H9 (cell line): ENCODE measurements around the gene TOMM7. TPM values are rescaled to one million over a fixed set of nuclear protein-coding genes. Genes with fewer than 3 reads are reported as not detected.

Experiments used
- DNase-seq: peaks from one replicate; pipeline ENCODE4 v3.0.0-alpha.2; 2017
- H2AFZ ChIP-seq: one replicate; pipeline ENCODE4 v1.6.1; 2013; ENCODE audit warnings: mild to moderate bottlenecking, low read length, control low read depth, moderate library complexity
- H2AK5ac ChIP-seq: 2 replicates; pipeline ENCODE4 v1.6.1; 2013; ENCODE audit warnings: low read length, control low read depth, mixed read lengths; ENCODE audit not compliant: insufficient read length
- H2BK120ac ChIP-seq: one replicate; pipeline ENCODE4 v1.6.1; 2013; ENCODE audit warnings: low read depth, mild to moderate bottlenecking, low read length, control low read depth, inconsistent platforms; ENCODE audit not compliant: poor library complexity, severe bottlenecking
- H2BK12ac ChIP-seq: 2 replicates; pipeline ENCODE4 v1.6.1; 2013; ENCODE audit warnings: low read length, control low read depth, mixed read lengths, low read depth; ENCODE audit not compliant: insufficient read length
- H2BK15ac ChIP-seq: 2 replicates; pipeline ENCODE4 v1.6.1; 2013; ENCODE audit warnings: low read depth, low read length, control low read depth
- H2BK20ac ChIP-seq: one replicate; pipeline ENCODE4 v1.6.1; 2013; ENCODE audit warnings: low read depth, mild to moderate bottlenecking, low read length, control low read depth, inconsistent platforms; ENCODE audit not compliant: poor library complexity, severe bottlenecking
- H2BK5ac ChIP-seq: 2 replicates; pipeline ENCODE4 v1.6.1; 2013; ENCODE audit warnings: low read length, control low read depth, mixed read lengths; ENCODE audit not compliant: insufficient read length
- H3K14ac ChIP-seq: 2 replicates; pipeline ENCODE4 v1.6.1; 2013; ENCODE audit warnings: low read length, control low read depth; ENCODE audit not compliant: insufficient read depth
- H3K18ac ChIP-seq: 2 replicates; pipeline ENCODE4 v1.6.1; 2013; ENCODE audit warnings: low read depth, mild to moderate bottlenecking, mixed read lengths, low read length, control low read depth; ENCODE audit not compliant: insufficient read length
- H3K23ac ChIP-seq: 2 replicates; pipeline ENCODE4 v1.6.1; 2013; ENCODE audit warnings: low read length, control low read depth, mixed read lengths, low read depth; ENCODE audit not compliant: insufficient read length
- H3K23me2 ChIP-seq: 2 replicates; pipeline ENCODE4 v1.6.1; 2013; ENCODE audit warnings: low read depth, mild to moderate bottlenecking, mixed read lengths, low read length, control low read depth; ENCODE audit not compliant: insufficient read length, poor library complexity, severe bottlenecking
- H3K27ac ChIP-seq: 2 replicates; pipeline ENCODE4 v1.5.1; 2013; ENCODE audit warnings: low read length, control low read depth, mixed read lengths, low read depth; ENCODE audit not compliant: insufficient read length
- H3K27me3 ChIP-seq: 2 replicates; pipeline ENCODE4 v1.6.1; 2013; ENCODE audit warnings: low read length, control low read depth, inconsistent platforms; ENCODE audit not compliant: insufficient read depth
- H3K4ac ChIP-seq: 2 replicates; pipeline ENCODE4 v1.6.1; 2013; ENCODE audit warnings: low read depth, mild to moderate bottlenecking, control low read depth, inconsistent platforms, low read length, moderate library complexity
- H3K4me1 ChIP-seq: 2 replicates; pipeline ENCODE4 v1.6.1; 2013; ENCODE audit warnings: low read length, control low read depth, inconsistent platforms; ENCODE audit not compliant: insufficient read depth
- H3K4me2 ChIP-seq: 2 replicates; pipeline ENCODE4 v1.6.1; 2013; ENCODE audit warnings: low read length, control low read depth, mixed read lengths; ENCODE audit not compliant: insufficient read length, insufficient read depth
- H3K56ac ChIP-seq: 2 replicates; pipeline ENCODE4 v1.6.1; 2013; ENCODE audit warnings: low read depth, mild to moderate bottlenecking, mixed read lengths, low read length, control low read depth; ENCODE audit not compliant: insufficient read length
- H3K79me1 ChIP-seq: 2 replicates; pipeline ENCODE4 v1.6.1; 2013; ENCODE audit warnings: low read depth, mild to moderate bottlenecking, moderate library complexity, low read length, control low read depth, inconsistent platforms; ENCODE audit not compliant: insufficient read depth, poor library complexity, severe bottlenecking
- H3K79me2 ChIP-seq: 2 replicates; pipeline ENCODE4 v1.6.1; 2013; ENCODE audit warnings: low read length, control low read depth, inconsistent platforms; ENCODE audit not compliant: insufficient read depth
- H3K9ac ChIP-seq: 2 replicates; pipeline ENCODE4 v1.6.1; 2013; ENCODE audit warnings: low read length, control low read depth, mixed read lengths; ENCODE audit not compliant: insufficient read length; ENCODE audit errors: extremely low read depth
- H3K9me3 ChIP-seq: one replicate; pipeline ENCODE4 v1.6.1; 2013; ENCODE audit warnings: low read depth, low read length, inconsistent platforms; ENCODE audit not compliant: control insufficient read depth
- H3T11ph ChIP-seq: one replicate; pipeline ENCODE4 v1.6.1; 2013; ENCODE audit warnings: mild to moderate bottlenecking, low read length, control low read depth, inconsistent platforms
- H4K20me1 ChIP-seq: one replicate; pipeline ENCODE4 v1.6.1; 2013; ENCODE audit not compliant: control insufficient read depth, insufficient read length, insufficient read depth
- H4K5ac ChIP-seq: 2 replicates; pipeline ENCODE4 v1.6.1; 2013; ENCODE audit warnings: low read depth, mild to moderate bottlenecking, mixed read lengths, low read length, control low read depth; ENCODE audit not compliant: insufficient read length
- H4K8ac ChIP-seq: replicated peaks from 2 replicates; pipeline ENCODE4 v1.6.1; 2013; ENCODE audit warnings: low read length, control low read depth, mixed read lengths, low read depth; ENCODE audit not compliant: insufficient read length
- H4K91ac ChIP-seq: 2 replicates; pipeline ENCODE4 v1.6.1; 2013; ENCODE audit warnings: low read depth, mild to moderate bottlenecking, moderate library complexity, mixed read lengths, low read length, control low read depth; ENCODE audit not compliant: insufficient read length
- H3K27ac Mint-ChIP-seq, 3 experiments: 2 replicates in 2 of 3; 3 replicates in 1 of 3; pipeline ENCODE4 v1.8.0; 2020 to 2021; ENCODE audit warnings: mixed read lengths in 3 of 3, mild to moderate bottlenecking in 1 of 3, moderate library complexity in 1 of 3
- H3K27me3 Mint-ChIP-seq: 2 replicates; pipeline ENCODE4 v1.8.0; 2021; ENCODE audit warnings: low read depth, mild to moderate bottlenecking, moderate library complexity, mixed read lengths
- H3K36me3 Mint-ChIP-seq, 3 experiments: 2 replicates in 2 of 3; 3 replicates in 1 of 3; pipeline ENCODE4 v1.8.0; 2020 to 2021; ENCODE audit warnings: low read depth in 3 of 3, mixed read lengths in 3 of 3; ENCODE audit not compliant: insufficient read depth in 1 of 3
- H3K4me1 Mint-ChIP-seq, 2 experiments: 2 replicates each; pipeline ENCODE4 v1.8.0; 2020; ENCODE audit warnings: mixed read lengths in 2 of 2
- H3K4me3 Mint-ChIP-seq, 2 experiments: 2 replicates in 1 of 2; 3 replicates in 1 of 2; pipeline ENCODE4 v1.8.0; 2020 to 2021; ENCODE audit warnings: mild to moderate bottlenecking in 2 of 2, mixed read lengths in 2 of 2, moderate library complexity in 1 of 2
- H3K9me3 Mint-ChIP-seq, 2 experiments: 2 replicates in 1 of 2; 3 replicates in 1 of 2; pipeline ENCODE4 v1.8.0; 2020; ENCODE audit warnings: mild to moderate bottlenecking in 2 of 2, mixed read lengths in 2 of 2, moderate library complexity in 1 of 2
- CTCF ChIP-seq: fragments of 200-600 bp; sonication (generic); conservative IDR thresholded peaks from 3 replicates; pipeline ENCODE4 v1.8.0; 2021; ENCODE audit warnings: antibody characterized with exemption, mild to moderate bottlenecking
- WGBS: extraction: QIAGEN DNeasy Blood & Tissue Kit; methylation state at CpG from one replicate; pipeline ENCODE4 v1.1.7; 2013; ENCODE audit warnings: missing lambda C conversion rate, low lambda C conversion rate, mixed read lengths; ENCODE audit not compliant: insufficient read length; ENCODE audit errors: extremely low coverage; 5-methylcytosine and 5-hydroxymethylcytosine counted together
- total RNA-seq: library from RNA; stranded (reverse); gene quantifications from 2 replicates; pipeline ENCODE4 v1.2.1, GENCODE V29; 2021

The TOMM7 gene
- total RNA-seq, 1 experiment from 2014 or later, result 368 TPM

GRCh38 chr7:22872096-22872807 is 49.6 kb upstream of the TOMM7 start:
- no peak overlapping the region for H3K4me3 Mint-ChIP-seq
- no peak overlapping the region for H2BK12ac ChIP-seq

More at GRCh38 chr7:22872096-22872807, 49.6 kb upstream of the TOMM7 start:
- H3K27me3 Mint-ChIP-seq, result no peaks in the 10 kb centered on the region
- H3K4me1 Mint-ChIP-seq, result peaks cover 10 to 19% of the 10 kb centered on the region in 2 experiments; a peak in 3 of 4 replicates
- H3K14ac ChIP-seq, result no peak overlapping the region
- no peak overlapping the region for H3K4me2 ChIP-seq
- DNase-seq, result no peak
- no peak overlapping the region for H3K23ac ChIP-seq
- H4K8ac ChIP-seq, result no peak overlapping the region
- TF ChIP-seq CTCF, result no peak
- H3K23me2 ChIP-seq, result no peaks in the 10 kb centered on the region
- H4K91ac ChIP-seq, result no peak overlapping the region
- WGBS, result no CpG with 5 or more reads among the region's 7 CpGs
- H3K4me1 ChIP-seq, result no peaks in the 10 kb centered on the region; the same call in 1 of the 2 replicates
- H3K27ac Mint-ChIP-seq, result no peak overlapping the region
- H2AFZ ChIP-seq, result no peak overlapping the region
- no peak overlapping the region for H3K27ac ChIP-seq
- H3K79me1 ChIP-seq, result no peaks in the 10 kb centered on the region
- H2BK20ac ChIP-seq, result no peak overlapping the region
- H2AK5ac ChIP-seq, result no peak overlapping the region
- H3K9ac ChIP-seq, result no peak overlapping the region
- H3K56ac ChIP-seq, result no peak overlapping the region
- no peak overlapping the region for H3K18ac ChIP-seq
- H3K9me3 Mint-ChIP-seq, result no peaks in the 10 kb centered on the region
- H4K5ac ChIP-seq, result no peak overlapping the region
- H3K4ac ChIP-seq, result no peak overlapping the region
- H3K9me3 ChIP-seq, result no peaks in the 10 kb centered on the region
- H3K27me3 ChIP-seq, result no peaks in the 10 kb centered on the region
- H3T11ph ChIP-seq, result no peak overlapping the region
- H2BK5ac ChIP-seq, result no peak overlapping the region
- H4K20me1 ChIP-seq, result no peaks in the 10 kb centered on the region
- H2BK120ac ChIP-seq, result no peak overlapping the region
- no peak overlapping the region for H2BK15ac ChIP-seq
- H3K36me3 Mint-ChIP-seq, result peaks cover 5 to 16% (median 12%) of the 10 kb centered on the region in 3 experiments; a peak in 6 of 7 replicates
- no peaks in the 10 kb centered on the region for H3K79me2 ChIP-seq
